B cell (primary cell): Measurements from ENCODE around the gene LSP1. TPM values are rescaled to one million over a fixed set of nuclear protein-coding genes. Genes with fewer than 3 reads are reported as not detected.

Experiments used
- ATAC-seq: fragments of 200-7000 bp; cut with Tn5 transposase; one replicate; pipeline ENCODE4 v1.10.0; 2021; ENCODE audit warnings: low read depth, mild to moderate bottlenecking, moderate number of reproducible peaks, moderate library complexity
- CTCF ChIA-PET: fragments of 350-600 bp; sonication (Branson Sonifier 250); formaldehyde crosslinking; loops from one replicate; lab custom pipeline; 2021; ENCODE audit warnings: antibody characterized with exemption, inconsistent platforms; lab: Charles Lee
- POLR2A ChIA-PET: fragments of 350-600 bp; sonication (Branson Sonifier 250); formaldehyde crosslinking; loops from one replicate; lab custom pipeline; 2021; ENCODE audit warnings: antibody characterized with exemption; lab: Charles Lee
- DNase-seq: peaks from one replicate; pipeline ENCODE4 v3.0.0; 2013
- H2AFZ ChIP-seq: 2 replicates; pipeline ENCODE4 v1.6.1; 2012; ENCODE audit warnings: mild to moderate bottlenecking, low read depth, low read length; ENCODE audit not compliant: insufficient read depth, poor library complexity, severe bottlenecking
- H3K27ac ChIP-seq, 2 donors: 1 replicate in 1 of 2; 2 replicates in 1 of 2; pipeline ENCODE4 v1.5.1; 2012 to 2013; ENCODE audit warnings: low read length in 2 of 2, mild to moderate bottlenecking in 2 of 2, moderate library complexity in 1 of 2
- H3K27me3 ChIP-seq, 4 experiments: fragments of 200-600 bp in 1 of 4; sonication (generic) in 1 of 4; replicated peaks in 1 of 4; 1 replicate in 2 of 4; 2 replicates in 2 of 4; pipeline versions ENCODE4 v1.6.1 to v1.7.0; 2013 to 2016; ENCODE audit warnings: low read length in 3 of 4, mild to moderate bottlenecking in 2 of 4, mixed read lengths in 1 of 4, moderate library complexity in 1 of 4; ENCODE audit not compliant: insufficient read depth in 4 of 4, control insufficient read depth in 3 of 4; ENCODE audit errors: control extremely low read depth in 1 of 4
- H3K36me3 ChIP-seq, 2 experiments: replicated peaks in 1 of 2; 1 replicate in 1 of 2; 2 replicates in 1 of 2; pipeline versions ENCODE4 v1.6.1 to v1.7.1; 2013; ENCODE audit warnings: low read length in 1 of 2; ENCODE audit not compliant: insufficient read depth in 2 of 2, control insufficient read depth in 1 of 2; ENCODE audit errors: control extremely low read depth in 1 of 2, extremely low read depth in 1 of 2
- H3K4me1 ChIP-seq, 2 donors: fragments of 200-600 bp in 1 of 2; sonication (generic) in 1 of 2; 1 replicate in 1 of 2; 2 replicates in 1 of 2; pipeline versions ENCODE4 v1.5.1 to v1.6.1; 2013 to 2017; ENCODE audit warnings: low read length in 2 of 2; ENCODE audit not compliant: control insufficient read depth in 2 of 2, insufficient read depth in 2 of 2
- H3K4me2 ChIP-seq: replicated peaks from 2 replicates; pipeline ENCODE3; 2012; ENCODE audit warnings: mild to moderate bottlenecking, low read depth, low read length; ENCODE audit not compliant: poor library complexity, severe bottlenecking
- H3K4me3 ChIP-seq, 5 experiments: fragments of 200-600 bp in 1 of 5; sonication (generic) in 1 of 5; 1 replicate in 3 of 5; 2 replicates in 2 of 5; pipeline versions ENCODE4 v1.5.1 to v1.7.0; 2011 to 2016; ENCODE audit warnings: low read length in 4 of 5, mild to moderate bottlenecking in 4 of 5, low read depth in 2 of 5, control low read depth in 1 of 5, moderate library complexity in 1 of 5; ENCODE audit not compliant: insufficient read depth in 1 of 5; ENCODE audit errors: control extremely low read depth in 1 of 5, extremely low read depth in 1 of 5
- H3K79me2 ChIP-seq: fragments of 200-600 bp; sonication (generic); one replicate; pipeline ENCODE4 v1.6.0; 2016; ENCODE audit warnings: low read length; ENCODE audit not compliant: control insufficient read depth, insufficient read depth
- H3K9ac ChIP-seq: fragments of 200-600 bp; sonication (generic); 2 replicates; pipeline ENCODE4 v1.6.1; 2017; ENCODE audit warnings: mild to moderate bottlenecking, low read length, moderate library complexity
- H3K9me3 ChIP-seq, 3 donors: one replicate each; pipeline versions ENCODE4 v1.6.1 to v1.7.1; 2013; ENCODE audit warnings: low read length in 2 of 3; ENCODE audit not compliant: control insufficient read depth in 2 of 3, insufficient read depth in 1 of 3; ENCODE audit errors: control extremely low read depth in 1 of 3
- H4K20me1 ChIP-seq: 2 replicates; pipeline ENCODE4 v1.6.0; 2012; ENCODE audit warnings: mild to moderate bottlenecking, low read length; ENCODE audit not compliant: insufficient read depth, control insufficient read depth, poor library complexity, severe bottlenecking
- H3K27ac Mint-ChIP-seq: one replicate; pipeline ENCODE4 v1.8.0; 2021; ENCODE audit warnings: mixed read lengths
- H3K27me3 Mint-ChIP-seq: one replicate; pipeline ENCODE4 v1.8.0; 2021; ENCODE audit warnings: mixed read lengths
- H3K4me1 Mint-ChIP-seq: one replicate; pipeline ENCODE4 v1.8.0; 2021; ENCODE audit warnings: mixed read lengths
- H3K4me3 Mint-ChIP-seq: one replicate; pipeline ENCODE4 v1.8.0; 2021; ENCODE audit warnings: mixed read lengths
- H3K9me3 Mint-ChIP-seq: one replicate; pipeline ENCODE4 v1.8.0; 2022; ENCODE audit warnings: mixed read lengths; ENCODE audit not compliant: insufficient read depth
- CTCF ChIP-seq: fragments of 200-600 bp; IDR thresholded peaks from one replicate; pipeline ENCODE4 v1.8.0; 2022; ENCODE audit warnings: antibody characterized with exemption, mild to moderate bottlenecking
- EZH2 ChIP-seq: IDR thresholded peaks from 2 replicates; pipeline ENCODE4 v1.6.1; 2012; ENCODE audit warnings: borderline replicate concordance, low read depth, mild to moderate bottlenecking, moderate library complexity, low read length; ENCODE audit not compliant: insufficient read depth, poor library complexity, severe bottlenecking
- WGBS: methylation state at CpG from one replicate; pipeline ENCODE4 v1.1.5; 2013; ENCODE audit warnings: missing lambda C conversion rate; ENCODE audit not compliant: insufficient coverage; 5-methylcytosine and 5-hydroxymethylcytosine counted together
- intact Hi-C: fragments of 100-400 bp; cut with micrococcal nuclease; formaldehyde crosslinking; loops from one replicate; pipeline ENCODE4 v1.10.0; 2022
- polyA plus RNA-seq: library from polyadenylated mRNA; depleted of rRNA; stranded (reverse); fragments of >200 nt; gene quantifications from 2 replicates; pipeline ENCODE4 v1.2.3, GENCODE V29; 2012
- total RNA-seq, 2 donors: library from RNA; stranded (reverse); fragments of 120-200 nt in 1 of 2; gene quantifications; 1 replicate in 1 of 2; 2 replicates in 1 of 2; pipeline versions ENCODE4 v1.2.3 to v1.2.4, GENCODE V29; 2013 to 2022

Gene LSP1
- total and polyA plus RNA-seq, 2 donors (not counting 1 experiment from before 2014, with no cell fraction given), result 249 to 446 TPM

GRCh38 chr11:1848640-1849430, 4.0 kb upstream of the LSP1 start:
- Histone ChIP-seq H3K36me3 (no peaks in the 10 kb centered on the region), H3K9me3 (no peaks in the 10 kb centered on the region), H4K20me1 (peaks cover 9% of the 10 kb centered on the region), H3K27ac (peak overlapping the region in 1 of 2 donors; percentile 94), H3K4me1 (peaks cover 71 to 89% of the 10 kb centered on the region in 2 donors), H3K79me2 (peaks cover 48% of the 10 kb centered on the region), H3K27me3 (no peaks in the 10 kb centered on the region), H2AFZ (no peak overlapping the region), H3K4me3 (no peak overlapping the region), H3K9ac (no peak overlapping the region), H3K4me2 (no peak overlapping the region)
- ATAC-seq, result no peak
- 98% methylated on average over 11 of the region's 19 CpGs for WGBS
- ChIA-PET POLR2A (interaction anchor here (0.7 kb wide), 1 partner anchor 43 kb away, joined by 6 read pairs; no protein-coding TSS in a partner anchor), CTCF (interaction anchor here (1.1 to 10.2 kb wide), 7 partner anchors 9 to 155 kb away, joined by 3 to 104 read pairs (median 10); partner anchors contain the start of gene TNNI2)
- H3K4me3 Mint-ChIP-seq, result no peak overlapping the region
- peak overlapping the region; percentile 97 for H3K27ac Mint-ChIP-seq
- H3K4me1 Mint-ChIP-seq, result peaks cover 88% of the 10 kb centered on the region
- H3K27me3 Mint-ChIP-seq, result no peaks in the 10 kb centered on the region
- no peaks in the 10 kb centered on the region for H3K9me3 Mint-ChIP-seq
- intact Hi-C loops, result loop anchor here (10.0 kb wide), 1 partner anchor 84 kb away; the partner anchor contains the start of gene CTSD
- no peak for TF ChIP-seq CTCF
- TF ChIP-seq EZH2, result no peak
- DNase-seq, result no peak
